Measurements from ENCODE around the gene MDFIC.

GRCh38 chr7:115013886-115014285, 92.0 kb downstream of the MDFIC start:
- TF ChIP-seq EZH2 (IDR thresholded peaks at IDR 0.05; ENCODE audit: borderline replicate concordance, low read depth, low read length, severe bottlenecking) (no peak), CTCF (IDR thresholded peaks at IDR 0.05; ENCODE audit: borderline replicate concordance, extremely low read depth, low read length, poor library complexity, severe bottlenecking) (no peak)

Measured in DND-41 (cell line).